ENCODE data around the gene VPS45.

DNA sequence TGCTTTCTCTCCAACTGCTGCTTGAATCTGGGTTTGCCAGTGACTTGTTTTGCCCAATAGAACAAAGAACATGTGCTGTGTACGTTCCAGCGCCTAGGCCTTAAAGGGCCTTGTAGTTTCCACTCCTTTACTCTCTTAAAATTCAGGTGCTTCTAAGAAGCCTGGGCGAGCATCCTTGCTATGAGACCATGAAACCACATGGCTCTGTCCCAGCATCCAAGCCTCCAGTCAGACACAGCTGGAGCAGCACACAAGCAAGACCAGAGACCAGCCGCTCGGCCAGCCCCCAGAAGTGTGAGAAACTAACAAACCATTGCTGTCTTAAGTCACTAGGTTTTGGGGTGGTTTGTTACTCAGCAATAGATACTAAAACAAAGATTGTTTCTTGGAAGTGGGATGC is 97.2 kb downstream of the VPS45 start:
- TF ChIP-seq, protein P1, sequence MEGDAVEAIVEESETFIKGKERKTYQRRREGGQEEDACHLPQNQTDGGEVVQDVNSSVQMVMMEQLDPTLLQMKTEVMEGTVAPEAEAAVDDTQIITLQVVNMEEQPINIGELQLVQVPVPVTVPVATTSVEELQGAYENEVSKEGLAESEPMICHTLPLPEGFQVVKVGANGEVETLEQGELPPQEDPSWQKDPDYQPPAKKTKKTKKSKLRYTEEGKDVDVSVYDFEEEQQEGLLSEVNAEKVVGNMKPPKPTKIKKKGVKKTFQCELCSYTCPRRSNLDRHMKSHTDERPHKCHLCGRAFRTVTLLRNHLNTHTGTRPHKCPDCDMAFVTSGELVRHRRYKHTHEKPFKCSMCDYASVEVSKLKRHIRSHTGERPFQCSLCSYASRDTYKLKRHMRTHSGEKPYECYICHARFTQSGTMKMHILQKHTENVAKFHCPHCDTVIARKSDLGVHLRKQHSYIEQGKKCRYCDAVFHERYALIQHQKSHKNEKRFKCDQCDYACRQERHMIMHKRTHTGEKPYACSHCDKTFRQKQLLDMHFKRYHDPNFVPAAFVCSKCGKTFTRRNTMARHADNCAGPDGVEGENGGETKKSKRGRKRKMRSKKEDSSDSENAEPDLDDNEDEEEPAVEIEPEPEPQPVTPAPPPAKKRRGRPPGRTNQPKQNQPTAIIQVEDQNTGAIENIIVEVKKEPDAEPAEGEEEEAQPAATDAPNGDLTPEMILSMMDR (IDR thresholded peaks at IDR 0.05; ENCODE audit: low read depth, low read length), result no peak
- TF ChIP-seq POLR2A (IDR thresholded peaks at IDR 0.05; ENCODE audit: extremely low read depth, insufficient read length), result no peak

All from NB4 (cell line).